SK-MEL-5 (cell line): ENCODE data around the gene PCDHGC4. TPM values are rescaled to one million over a fixed set of nuclear protein-coding genes. Genes with fewer than 3 reads are reported as not detected.

Experiments used
- DNase-seq: peaks from one replicate; pipeline ENCODE4 v3.0.0-alpha.2; 2016; ENCODE audit warnings: low read depth, low spot score
- in situ Hi-C: cut with HindIII; loops from 2 replicates; pipeline ENCODE4 v1.10.0; 2016; ENCODE audit warnings: low sequenced_read_pairs, high pct_unique_total_duplicates, low pct_unique_long_range_greater_than_20kb
- total RNA-seq: library from RNA; depleted of rRNA; stranded (reverse); fragments of >200 nt; shearing (Covaris generic); gene quantifications from 2 replicates; pipeline ENCODE4 v1.2.3, GENCODE V29; 2014

Gene PCDHGC4
- total RNA-seq, 1 experiment from 2014 or later, result not detected

GRCh38 chr5:141518618-141519015, 33.8 kb downstream of the PCDHGC4 start:
- no peak for DNase-seq
- in situ Hi-C loops, result no loop called here

- in situ Hi-C loops, result no loop called here
- peak; percentile 26 for DNase-seq
Observed at GRCh38 chr5:141519605-141520565, 35.1 kb downstream of the PCDHGC4 start.

GRCh38 chr5:141521244-141521781, 36.5 kb downstream of the PCDHGC4 start:
- in situ Hi-C loops, result no loop called here

GRCh38 chr5:141522301-141522700, 37.5 kb downstream of the PCDHGC4 start:
- in situ Hi-C loops, result no loop called here

More at GRCh38 chr5:141521244-141521781, 36.5 kb downstream of the PCDHGC4 start:
- peak; percentile 100 for DNase-seq

GRCh38 chr5:141523991-141524390, 39.2 kb downstream of the PCDHGC4 start:
- DNase-seq, result no peak
- in situ Hi-C loops, result no loop called here

More at GRCh38 chr5:141522301-141522700, 37.5 kb downstream of the PCDHGC4 start:
- no peak for DNase-seq

- in situ Hi-C loops, result no loop called here
- DNase-seq, result peak; percentile 99
Observed at GRCh38 chr5:141524604-141525597, 40.1 kb downstream of the PCDHGC4 start.

GRCh38 chr5:141525653-141526052, 40.8 kb downstream of the PCDHGC4 start:
- in situ Hi-C loops, result no loop called here

GRCh38 chr5:141527426-141527825, 42.6 kb downstream of the PCDHGC4 start:
- in situ Hi-C loops, result no loop called here

More at GRCh38 chr5:141525653-141526052, 40.8 kb downstream of the PCDHGC4 start:
- DNase-seq, result no peak

GRCh38 chr5:141528291-141528984, 43.6 kb downstream of the PCDHGC4 start:
- no peak for DNase-seq
- in situ Hi-C loops, result no loop called here

More at GRCh38 chr5:141527426-141527825, 42.6 kb downstream of the PCDHGC4 start:
- no peak for DNase-seq

- no peak for DNase-seq
- in situ Hi-C loops, result no loop called here
Observed at GRCh38 chr5:141529002-141529401, 44.2 kb downstream of the PCDHGC4 start.

- in situ Hi-C loops, result no loop called here
- no peak for DNase-seq
Observed at GRCh38 chr5:141529873-141530272, 45.0 kb downstream of the PCDHGC4 start.

- DNase-seq, result no peak
- in situ Hi-C loops, result no loop called here
Observed at GRCh38 chr5:141532726-141533125, 47.9 kb downstream of the PCDHGC4 start.

- in situ Hi-C loops, result no loop called here
- no peak for DNase-seq
Observed at GRCh38 chr5:141533897-141534296, 49.1 kb downstream of the PCDHGC4 start.

- no peak for DNase-seq
- in situ Hi-C loops, result no loop called here
Observed at GRCh38 chr5:141534492-141535213, 49.8 kb downstream of the PCDHGC4 start.
